Measurements from ENCODE around the gene TPRN. TPM values are rescaled to one million over a fixed set of nuclear protein-coding genes. Genes with fewer than 3 reads are reported as not detected.

TPRN gene, protein sequence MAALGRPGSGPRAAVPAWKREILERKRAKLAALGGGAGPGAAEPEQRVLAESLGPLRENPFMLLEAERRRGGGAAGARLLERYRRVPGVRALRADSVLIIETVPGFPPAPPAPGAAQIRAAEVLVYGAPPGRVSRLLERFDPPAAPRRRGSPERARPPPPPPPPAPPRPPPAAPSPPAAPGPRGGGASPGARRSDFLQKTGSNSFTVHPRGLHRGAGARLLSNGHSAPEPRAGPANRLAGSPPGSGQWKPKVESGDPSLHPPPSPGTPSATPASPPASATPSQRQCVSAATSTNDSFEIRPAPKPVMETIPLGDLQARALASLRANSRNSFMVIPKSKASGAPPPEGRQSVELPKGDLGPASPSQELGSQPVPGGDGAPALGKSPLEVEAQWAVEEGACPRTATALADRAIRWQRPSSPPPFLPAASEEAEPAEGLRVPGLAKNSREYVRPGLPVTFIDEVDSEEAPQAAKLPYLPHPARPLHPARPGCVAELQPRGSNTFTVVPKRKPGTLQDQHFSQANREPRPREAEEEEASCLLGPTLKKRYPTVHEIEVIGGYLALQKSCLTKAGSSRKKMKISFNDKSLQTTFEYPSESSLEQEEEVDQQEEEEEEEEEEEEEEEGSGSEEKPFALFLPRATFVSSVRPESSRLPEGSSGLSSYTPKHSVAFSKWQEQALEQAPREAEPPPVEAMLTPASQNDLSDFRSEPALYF
- 10 to 100 TPM; 11.1 to 11.9 TPM for total RNA-seq

DNA sequence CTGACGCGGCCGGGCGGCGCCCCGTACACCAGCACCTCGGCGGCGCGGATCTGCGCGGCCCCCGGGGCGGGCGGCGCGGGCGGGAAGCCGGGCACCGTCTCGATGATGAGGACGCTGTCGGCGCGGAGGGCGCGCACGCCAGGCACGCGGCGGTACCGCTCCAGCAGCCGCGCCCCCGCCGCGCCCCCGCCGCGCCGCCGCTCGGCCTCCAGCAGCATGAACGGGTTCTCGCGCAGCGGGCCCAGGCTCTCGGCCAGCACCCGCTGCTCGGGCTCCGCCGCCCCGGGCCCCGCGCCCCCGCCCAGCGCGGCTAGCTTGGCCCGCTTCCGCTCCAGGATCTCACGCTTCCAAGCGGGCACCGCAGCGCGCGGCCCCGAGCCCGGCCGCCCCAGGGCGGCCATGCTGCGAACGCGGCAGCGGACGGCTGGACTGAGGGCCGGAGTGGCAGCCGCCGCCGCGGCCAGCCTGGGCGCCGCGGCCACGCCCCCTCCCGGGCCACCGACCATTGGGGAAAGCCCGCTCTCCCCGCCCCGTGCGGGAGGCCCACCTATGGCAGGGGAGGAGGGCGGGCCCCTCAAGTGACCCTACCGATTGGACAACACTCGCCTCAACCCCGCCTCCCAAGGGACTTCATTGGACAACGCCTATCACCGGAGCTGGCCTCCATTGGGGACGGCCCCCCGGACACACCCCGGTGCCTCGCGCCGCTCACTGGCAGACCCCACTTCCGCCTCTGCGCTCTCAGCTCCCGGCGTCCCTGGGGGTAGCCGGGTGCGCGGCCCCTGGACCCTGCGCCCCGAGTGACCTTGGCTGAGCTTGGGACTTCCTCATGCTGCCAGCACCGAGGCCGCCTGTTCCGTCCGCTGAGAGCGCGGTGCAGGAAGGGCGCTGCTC is at the start of gene TPRN:
TSS of gene TPRN (minus strand) at position 431 of the 894 bp plus-strand sequence. CDS start at position 401, 30 bp downstream.
- POLR2A ChIA-PET: interaction anchor here (0.5 to 1.5 kb wide), 8 partner anchors 12 to 399 kb away, joined by 3 to 10 read pairs (median 4); partner anchors contain the start of genes ANAPC2, SSNA1 and TUBB4B
- CTCF ChIA-PET: interaction anchor here (0.5 to 5.0 kb wide), 5 partner anchors 12 to 373 kb away, joined by 3 to 21 read pairs (median 5); partner anchors contain the start of genes ANAPC2 and SSNA1

DNA sequence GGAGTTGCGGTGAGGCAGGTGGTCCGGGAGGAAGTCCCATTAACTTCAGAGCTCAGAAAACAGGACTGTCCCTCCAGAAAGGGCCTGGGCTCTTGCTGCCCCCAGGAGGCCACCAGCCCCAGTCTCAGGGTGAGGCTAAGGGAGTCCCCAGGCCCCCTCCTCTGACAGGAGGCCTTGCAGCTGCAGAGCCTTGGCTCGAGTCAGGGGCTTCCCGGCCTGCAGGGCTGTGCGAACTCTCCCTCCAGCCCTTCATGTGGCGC is 47.3 kb upstream of the TPRN start:
- POLR2A ChIA-PET: interaction anchor here (0.7 kb wide), 1 partner anchor 55 kb away, joined by 5 read pairs; no protein-coding TSS in a partner anchor
- CTCF ChIA-PET: interaction anchor here (1.5 kb wide), 1 partner anchor 11 kb away, joined by 4 read pairs; no protein-coding TSS in a partner anchor

DNA sequence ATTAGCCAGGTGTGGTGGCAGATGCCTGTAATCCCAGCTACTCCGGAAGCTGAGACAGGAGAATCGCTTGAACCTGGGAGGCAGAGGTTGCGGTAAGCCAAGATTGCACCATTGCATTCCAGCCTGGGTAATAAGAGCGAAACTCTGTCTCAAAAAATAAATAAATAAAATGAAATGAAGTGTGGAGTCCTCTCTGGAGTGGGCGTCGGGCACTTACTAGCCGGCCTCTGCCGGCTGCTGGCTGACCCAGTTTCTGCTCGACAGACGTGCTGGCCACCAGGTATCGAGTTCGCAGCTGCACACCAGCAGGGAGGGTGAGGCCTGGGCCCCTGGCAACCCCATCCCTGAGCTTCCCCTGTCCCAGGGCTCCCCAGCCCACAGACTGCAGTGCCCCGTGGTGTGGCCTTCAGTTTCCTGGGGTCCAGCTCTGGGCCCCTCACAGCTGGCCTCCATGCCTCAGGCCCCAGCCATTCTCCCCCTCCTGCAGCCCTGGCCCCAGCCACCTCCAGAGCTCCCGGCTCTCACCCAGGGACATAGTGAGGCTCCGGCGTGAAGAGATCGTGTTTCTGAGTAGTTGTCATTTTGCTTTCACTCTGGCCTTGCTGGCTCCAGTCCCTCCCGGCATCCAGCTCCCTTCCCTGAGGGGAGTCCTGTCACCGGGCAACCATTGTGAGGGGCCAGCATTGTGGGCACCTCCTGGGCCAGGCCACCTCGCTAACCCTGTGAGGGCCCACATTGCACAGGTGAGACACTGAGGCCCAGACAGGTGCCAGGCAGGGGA is 46.8 kb upstream of the TPRN start:
- ChIA-PET POLR2A (no interaction called here), CTCF (interaction anchor here (1.5 kb wide), 1 partner anchor 11 kb away, joined by 4 read pairs; no protein-coding TSS in a partner anchor)

DNA sequence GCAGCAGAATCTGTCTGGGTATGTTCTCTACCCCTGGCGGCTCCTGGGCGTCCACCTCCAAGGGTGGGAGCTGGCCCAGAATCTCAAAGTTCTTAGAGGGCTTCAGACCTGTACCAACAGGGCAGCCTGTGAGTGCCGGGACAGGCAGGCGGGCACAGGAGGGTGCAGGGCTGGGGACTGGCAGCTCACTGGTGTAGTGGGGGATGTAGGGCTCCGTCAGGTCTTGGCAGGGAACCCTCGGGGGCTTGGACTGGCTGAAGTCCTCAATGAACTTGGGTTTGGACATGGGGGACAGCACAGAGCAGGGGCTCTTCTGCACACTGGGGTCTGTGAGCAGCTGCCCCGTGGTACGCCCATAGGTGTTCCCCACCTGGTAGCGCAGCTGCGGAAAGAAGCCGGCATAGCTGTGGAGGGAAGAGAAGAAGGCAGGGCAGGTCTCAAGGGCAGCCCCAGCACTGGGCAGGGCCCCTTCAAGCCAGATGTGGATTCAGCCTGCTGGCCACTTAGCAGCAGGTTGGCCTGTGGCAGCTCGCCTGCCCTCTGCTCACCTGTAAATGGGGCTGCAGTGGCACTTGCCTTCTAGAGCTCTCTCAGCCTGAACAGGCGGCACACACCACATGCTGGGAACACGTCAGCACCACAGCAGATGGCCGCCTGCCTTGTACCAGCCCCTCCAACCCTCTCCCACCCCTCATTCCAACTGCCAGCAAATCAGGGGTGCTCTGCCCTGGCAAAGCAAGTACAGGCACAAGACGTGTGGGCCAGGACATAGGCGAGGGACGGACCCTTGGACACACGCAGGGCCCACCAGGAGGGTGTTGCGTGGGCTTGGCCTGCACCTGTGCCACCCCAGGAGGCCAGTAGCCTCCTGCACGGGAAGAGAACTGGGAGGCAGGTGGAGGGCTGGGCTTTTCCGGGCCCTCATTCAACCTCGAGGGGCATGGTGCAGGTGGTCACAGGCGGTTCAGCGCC is 45.2 kb upstream of the TPRN start:
- POLR2A ChIA-PET: no interaction called here
- CTCF ChIA-PET: interaction anchor here (1.4 kb wide), 1 partner anchor 9 kb away, joined by 3 read pairs; no protein-coding TSS in a partner anchor

DNA sequence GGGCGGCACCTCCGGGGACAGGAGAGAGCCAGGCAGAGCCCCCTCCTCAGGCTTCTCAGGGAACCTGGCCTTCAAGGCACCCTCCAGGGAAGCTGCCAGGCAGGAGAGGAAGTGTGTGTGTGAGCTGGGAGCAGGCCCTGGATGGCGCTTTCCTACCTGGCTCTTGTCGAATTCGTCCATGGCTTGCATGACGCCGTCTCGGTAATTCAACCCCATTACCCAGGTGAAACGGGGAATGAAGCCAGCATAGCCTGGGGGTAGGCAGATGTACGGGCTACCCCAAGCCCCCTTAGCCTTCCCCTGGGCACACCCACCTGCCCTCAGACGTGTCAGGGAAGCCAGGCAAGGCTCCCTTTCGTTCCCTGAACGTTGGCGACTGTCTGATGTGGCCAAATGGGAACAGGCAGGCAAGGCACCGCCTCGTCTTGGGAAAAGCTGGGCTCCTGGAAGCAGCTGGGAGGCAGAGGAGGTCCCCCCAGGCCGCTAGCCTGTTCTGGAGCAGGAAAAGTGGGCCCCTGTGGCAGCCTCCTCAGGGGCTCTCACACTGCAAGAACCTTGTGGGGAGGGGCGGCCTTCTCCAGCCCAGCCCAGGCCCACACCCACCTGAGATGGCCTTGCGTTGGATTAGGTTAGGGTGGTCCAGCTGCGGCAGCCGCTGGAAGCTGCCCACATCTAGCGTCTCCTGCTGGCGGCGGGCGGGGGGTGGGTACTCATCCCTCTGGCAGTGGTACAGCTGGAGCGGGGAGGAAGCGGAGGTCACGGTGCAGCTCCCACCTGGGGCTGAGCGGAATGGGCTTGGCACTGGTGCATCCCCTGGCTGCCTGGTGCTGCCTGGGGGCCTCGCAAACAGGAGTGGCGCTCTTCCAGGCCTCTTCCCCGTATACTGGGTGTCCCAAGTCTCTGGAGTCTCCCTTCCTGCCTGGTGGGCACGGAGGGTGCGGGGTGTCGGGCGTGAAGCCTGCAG is 44.2 kb upstream of the TPRN start:
- CTCF ChIA-PET: interaction anchor here (1.4 kb wide), 1 partner anchor 8 kb away, joined by 3 read pairs; no protein-coding TSS in a partner anchor

DNA sequence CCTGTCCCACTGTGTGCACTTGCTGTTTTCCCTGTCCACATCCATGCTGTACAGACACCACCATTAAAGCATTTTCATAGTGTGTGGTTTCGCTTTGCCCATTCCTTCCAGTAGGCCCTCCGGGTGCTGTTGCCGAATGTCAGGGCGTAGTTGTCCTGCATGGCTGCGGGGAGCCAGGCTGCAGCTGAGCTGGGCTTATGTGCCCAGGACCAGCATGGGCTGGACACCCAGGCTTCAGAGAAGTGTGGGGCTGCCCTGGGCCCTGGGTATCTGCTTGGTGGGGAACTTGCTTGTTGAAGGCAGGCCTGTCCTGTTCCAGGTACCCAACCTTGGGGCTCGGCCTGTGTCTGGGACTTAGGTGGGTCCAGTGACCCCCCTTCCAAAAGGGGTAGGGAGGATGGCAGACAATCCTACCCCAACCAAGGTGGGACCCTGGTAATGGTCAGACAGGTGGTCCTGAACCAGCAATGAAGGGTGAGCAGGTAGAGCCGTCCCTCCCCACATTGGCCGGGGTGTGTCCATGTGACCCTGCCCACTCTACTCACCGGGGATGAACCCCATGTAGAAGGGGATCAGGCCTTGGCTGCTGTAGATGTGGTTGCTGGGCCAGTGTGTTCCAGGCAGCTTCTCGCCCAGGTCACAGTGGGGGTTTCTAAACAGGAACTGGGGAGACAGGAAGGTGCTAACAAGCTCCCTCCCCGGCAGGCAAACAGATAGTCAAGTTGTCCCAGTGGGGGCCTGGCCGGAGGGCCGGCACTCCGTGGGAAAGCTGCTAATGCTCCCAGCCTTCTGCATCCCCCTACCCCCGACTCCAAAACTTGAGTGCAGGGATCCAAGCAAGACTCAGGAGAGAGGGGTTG is 43.3 kb upstream of the TPRN start:
- ChIA-PET POLR2A (interaction anchor here (0.6 to 5.0 kb wide), 3 partner anchors 11 to 148 kb away, joined by 3 to 60 read pairs (median 4); partner anchors contain the start of gene NELFB), CTCF (interaction anchor here (0.6 kb wide), 2 partner anchors 35 to 365 kb away, joined by 3 read pairs; no protein-coding TSS in a partner anchor)

More for the DNA sequence above, 44.2 kb upstream of the TPRN start:
- POLR2A ChIA-PET: interaction anchor here (5.0 kb wide), 1 partner anchor 10 kb away, joined by 60 read pairs; the partner anchor contains the start of gene NELFB

DNA sequence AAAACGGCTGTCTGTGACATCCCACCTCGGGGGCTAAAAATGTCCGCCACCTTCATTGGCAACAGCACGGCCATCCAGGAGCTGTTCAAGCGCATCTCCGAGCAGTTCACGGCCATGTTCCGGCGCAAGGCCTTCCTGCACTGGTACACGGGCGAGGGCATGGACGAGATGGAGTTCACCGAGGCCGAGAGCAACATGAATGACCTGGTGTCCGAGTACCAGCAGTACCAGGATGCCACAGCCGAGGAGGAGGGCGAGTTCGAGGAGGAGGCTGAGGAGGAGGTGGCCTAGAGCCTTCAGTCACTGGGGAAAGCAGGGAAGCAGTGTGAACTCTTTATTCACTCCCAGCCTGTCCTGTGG is 42.7 kb upstream of the TPRN start:
- POLR2A ChIA-PET: interaction anchor here (1.3 to 5.0 kb wide), 2 partner anchors 12 to 20 kb away, joined by 4 to 60 read pairs; partner anchors contain the start of gene NELFB
- CTCF ChIA-PET: interaction anchor here (0.6 kb wide), 2 partner anchors 35 to 365 kb away, joined by 3 read pairs; no protein-coding TSS in a partner anchor

DNA sequence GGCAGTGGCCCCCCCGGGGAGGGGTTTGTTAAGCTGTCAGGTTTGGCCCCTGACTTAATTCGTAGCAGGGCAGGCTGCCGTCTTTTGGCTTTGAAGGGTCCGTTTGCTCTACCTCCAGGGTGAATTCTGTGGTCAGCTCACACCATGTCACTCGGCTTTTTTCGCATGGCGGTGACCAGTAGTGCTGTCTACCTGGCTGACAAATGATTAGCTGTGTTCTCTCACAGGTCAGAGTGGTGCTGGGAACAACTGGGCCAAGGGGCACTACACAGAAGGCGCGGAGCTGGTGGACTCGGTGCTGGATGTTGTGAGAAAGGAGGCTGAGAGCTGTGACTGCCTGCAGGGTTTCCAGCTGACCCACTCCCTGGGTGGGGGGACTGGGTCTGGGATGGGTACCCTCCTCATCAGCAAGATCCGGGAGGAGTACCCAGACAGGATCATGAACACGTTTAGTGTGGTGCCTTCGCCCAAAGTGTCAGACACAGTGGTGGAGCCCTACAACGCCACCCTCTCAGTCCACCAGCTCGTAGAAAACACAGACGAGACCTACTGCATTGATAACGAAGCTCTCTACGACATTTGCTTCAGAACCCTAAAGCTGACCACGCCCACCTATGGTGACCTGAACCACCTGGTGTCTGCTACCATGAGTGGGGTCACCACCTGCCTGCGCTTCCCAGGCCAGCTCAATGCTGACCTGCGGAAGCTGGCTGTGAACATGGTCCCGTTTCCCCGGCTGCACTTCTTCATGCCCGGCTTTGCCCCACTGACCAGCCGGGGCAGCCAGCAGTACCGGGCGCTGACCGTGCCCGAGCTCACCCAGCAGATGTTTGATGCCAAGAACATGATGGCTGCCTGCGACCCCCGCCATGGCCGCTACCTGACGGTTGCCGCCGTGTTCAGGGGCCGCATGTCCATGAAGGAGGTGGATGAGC is 42.0 kb upstream of the TPRN start:
- ChIA-PET POLR2A (interaction anchor here (0.7 to 5.0 kb wide), 4 partner anchors 13 to 166 kb away, joined by 3 to 60 read pairs (median 4); partner anchors contain the start of gene NELFB), CTCF (no interaction called here)

DNA sequence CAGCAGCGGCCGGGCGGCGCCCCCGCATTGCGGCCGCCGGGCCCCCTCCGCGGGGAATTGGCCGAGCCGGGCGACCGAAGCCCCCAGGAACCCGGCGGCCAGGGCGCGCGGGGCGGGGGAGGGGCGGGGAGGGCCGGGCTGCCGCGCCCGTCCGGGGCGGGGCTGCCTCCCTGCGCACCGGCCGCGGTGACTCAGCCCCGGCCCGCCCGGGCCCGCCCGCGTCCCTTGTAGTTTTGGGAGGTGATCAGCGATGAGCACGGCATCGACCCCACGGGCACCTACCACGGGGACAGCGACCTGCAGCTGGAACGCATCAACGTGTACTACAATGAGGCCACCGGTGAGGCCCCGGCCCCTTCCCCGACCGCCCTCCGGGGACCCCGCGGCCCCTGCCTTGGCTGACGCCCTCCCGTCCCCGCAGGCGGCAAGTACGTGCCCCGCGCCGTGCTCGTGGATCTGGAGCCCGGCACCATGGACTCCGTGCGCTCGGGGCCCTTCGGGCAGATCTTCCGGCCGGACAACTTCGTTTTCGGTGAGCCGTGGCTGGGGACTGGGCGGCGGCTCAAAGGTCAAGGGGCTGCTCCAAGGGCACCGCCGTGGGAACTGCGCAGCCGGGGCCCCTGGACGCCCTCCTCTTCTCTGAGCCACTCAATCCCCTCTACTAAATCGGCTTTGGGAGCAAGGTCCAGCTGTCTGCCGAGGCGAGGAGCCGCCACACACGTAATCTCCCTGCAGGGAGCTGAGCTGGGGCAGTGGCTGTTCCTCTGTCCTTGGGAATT is 41.1 kb upstream of the TPRN start:
- CTCF ChIA-PET: interaction anchor here (1.3 to 2.4 kb wide), 4 partner anchors 13 to 212 kb away, joined by 3 to 8 read pairs (median 5); partner anchors contain the start of genes CYSRT1, NELFB and RNF224

DNA sequence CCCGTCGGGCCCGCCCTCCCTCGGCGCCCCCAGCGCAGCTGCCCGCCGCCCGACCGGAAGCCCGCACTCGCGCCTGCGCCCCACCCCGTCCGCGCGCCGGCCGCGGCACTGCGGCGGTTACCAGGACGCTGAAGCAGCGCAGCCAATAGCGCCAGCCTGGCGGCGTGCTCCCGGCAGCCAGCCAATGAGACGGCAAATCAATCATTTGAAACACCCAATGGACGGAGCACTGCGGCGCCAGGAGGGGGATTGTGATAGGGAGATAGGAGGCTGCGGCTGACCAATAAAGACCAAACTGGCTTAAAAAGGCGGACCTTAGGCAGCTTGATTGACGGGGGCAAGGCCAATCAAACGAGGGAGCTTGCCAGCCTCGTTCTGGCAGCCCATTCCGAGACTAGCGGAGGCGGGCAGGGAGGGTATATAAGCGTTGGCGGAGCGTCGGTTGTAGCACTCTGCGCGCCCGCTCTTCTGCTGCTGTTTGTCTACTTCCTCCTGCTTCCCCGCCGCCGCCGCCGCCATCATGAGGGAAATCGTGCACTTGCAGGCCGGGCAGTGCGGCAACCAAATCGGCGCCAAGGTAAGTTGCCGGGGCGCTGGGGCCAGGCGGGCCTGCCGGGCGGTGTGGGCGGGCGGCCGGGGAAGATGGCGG is 40.4 kb upstream of the TPRN start, which contains the start of gene TUBB4B:
TSS of gene TUBB4B (plus strand) at position 447 of the 649 bp plus-strand sequence. CDS start at position 521, 74 bp downstream.
- CTCF ChIA-PET: interaction anchor here (1.2 to 2.4 kb wide), 7 partner anchors 10 to 212 kb away, joined by 3 to 8 read pairs (median 5); partner anchors contain the start of genes CYSRT1, MAN1B1, NELFB and RNF224

More for the DNA sequence above, 41.1 kb upstream of the TPRN start:
- POLR2A ChIA-PET: interaction anchor here (0.9 to 5.0 kb wide), 7 partner anchors 13 to 221 kb away, joined by 3 to 60 read pairs (median 6); partner anchors contain the start of genes NELFB, RNF208, RNF224 and TPRN

DNA sequence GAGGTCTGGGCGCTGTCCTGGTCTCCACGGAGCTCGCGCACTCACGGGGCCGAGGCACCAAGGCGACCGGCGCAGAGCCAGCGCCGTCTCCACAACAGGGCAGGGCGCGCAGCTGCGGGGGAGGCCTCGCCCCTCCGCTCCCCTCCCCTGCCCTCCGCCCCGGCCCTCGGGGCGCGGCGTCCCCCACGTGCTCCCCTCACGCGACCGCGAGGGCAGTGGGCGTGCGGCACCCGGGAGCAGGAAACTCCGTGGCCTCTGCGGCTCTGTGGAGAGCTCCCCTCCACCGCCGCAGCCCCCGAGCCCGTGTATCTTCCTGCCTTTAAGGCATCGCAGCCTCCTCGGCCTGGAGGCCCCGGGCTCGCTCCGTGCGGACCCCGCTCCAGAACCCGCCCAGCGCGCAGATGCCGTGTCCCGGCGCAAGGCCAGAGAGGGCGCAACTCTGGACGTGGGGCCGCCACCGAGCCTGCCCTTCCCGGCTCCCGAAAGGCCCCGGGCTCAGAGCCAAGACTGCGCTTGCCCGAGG is 39.8 kb upstream of the TPRN start:
- CTCF ChIA-PET: interaction anchor here (0.7 to 2.4 kb wide), 8 partner anchors 10 to 211 kb away, joined by 3 to 8 read pairs (median 4); partner anchors contain the start of genes CYSRT1, MAN1B1, NELFB and RNF224

More for the DNA sequence above, 40.4 kb upstream of the TPRN start, which contains the start of gene TUBB4B:
- POLR2A ChIA-PET: interaction anchor here (0.6 to 5.0 kb wide), 17 partner anchors 14 to 878 kb away, joined by 3 to 60 read pairs (median 5); partner anchors contain the start of genes DNLZ, MAN1B1, NELFB and RNF208

More for the DNA sequence above, 39.8 kb upstream of the TPRN start:
- POLR2A ChIA-PET: interaction anchor here (0.6 to 5.0 kb wide), 17 partner anchors 13 to 877 kb away, joined by 3 to 60 read pairs (median 5); partner anchors contain the start of genes DNLZ, MAN1B1, NELFB and RNF208

All from activated CD8-positive, alpha-beta memory T cell treated with anti-CD3 and anti-CD28 coated beads for 36 hours (primary cell).